ENCODE measurements around the gene ARHGAP24.

DNA sequence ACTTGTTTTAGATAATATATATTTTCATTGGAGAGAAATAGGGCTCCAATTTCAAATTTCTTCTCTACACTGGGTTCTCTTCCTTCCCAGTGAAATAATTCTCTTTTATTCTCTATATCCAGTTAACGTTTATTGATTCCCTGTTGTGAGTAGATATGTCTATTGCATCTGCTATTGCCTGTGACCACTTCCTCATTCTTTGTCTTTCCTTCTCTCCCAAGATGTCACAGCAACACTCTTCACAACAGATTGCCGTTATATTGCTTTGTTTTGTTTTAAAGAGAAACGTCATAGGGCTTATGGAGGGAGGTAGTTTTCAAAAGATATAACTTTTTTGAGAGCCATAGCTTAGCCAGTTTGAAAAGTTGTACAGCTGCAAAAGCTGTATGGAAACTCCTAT lies 343.8 kb downstream of the ARHGAP24 start:
- TF ChIP-seq, protein P1, sequence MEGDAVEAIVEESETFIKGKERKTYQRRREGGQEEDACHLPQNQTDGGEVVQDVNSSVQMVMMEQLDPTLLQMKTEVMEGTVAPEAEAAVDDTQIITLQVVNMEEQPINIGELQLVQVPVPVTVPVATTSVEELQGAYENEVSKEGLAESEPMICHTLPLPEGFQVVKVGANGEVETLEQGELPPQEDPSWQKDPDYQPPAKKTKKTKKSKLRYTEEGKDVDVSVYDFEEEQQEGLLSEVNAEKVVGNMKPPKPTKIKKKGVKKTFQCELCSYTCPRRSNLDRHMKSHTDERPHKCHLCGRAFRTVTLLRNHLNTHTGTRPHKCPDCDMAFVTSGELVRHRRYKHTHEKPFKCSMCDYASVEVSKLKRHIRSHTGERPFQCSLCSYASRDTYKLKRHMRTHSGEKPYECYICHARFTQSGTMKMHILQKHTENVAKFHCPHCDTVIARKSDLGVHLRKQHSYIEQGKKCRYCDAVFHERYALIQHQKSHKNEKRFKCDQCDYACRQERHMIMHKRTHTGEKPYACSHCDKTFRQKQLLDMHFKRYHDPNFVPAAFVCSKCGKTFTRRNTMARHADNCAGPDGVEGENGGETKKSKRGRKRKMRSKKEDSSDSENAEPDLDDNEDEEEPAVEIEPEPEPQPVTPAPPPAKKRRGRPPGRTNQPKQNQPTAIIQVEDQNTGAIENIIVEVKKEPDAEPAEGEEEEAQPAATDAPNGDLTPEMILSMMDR (IDR thresholded peaks at IDR 0.05) = no peak
- TF ChIP-seq EZH2 (IDR thresholded peaks at IDR 0.05; ENCODE audit: borderline replicate concordance, insufficient read depth, low read depth, low read length, poor library complexity, severe bottlenecking) = no peak
